WTC11 (cell line): ENCODE data around the gene KCNIP1. TPM values are rescaled to one million over a fixed set of nuclear protein-coding genes. Genes with fewer than 3 reads are reported as not detected.

Source experiments
- ATAC-seq: fragments of 200-7000 bp; cut with Tn5 transposase; 2 replicates; pipeline ENCODE4 v1.10.0; 2021; ENCODE audit warnings: mild to moderate bottlenecking, moderate library complexity
- CTCF ChIA-PET: fragments of 300-600 bp; sonication (Branson Sonifier 250); formaldehyde crosslinking; loops from one replicate; lab custom pipeline; 2021; ENCODE audit warnings: antibody characterized with exemption; lab: Charles Lee
- POLR2A ChIA-PET: fragments of 350-600 bp; sonication (Branson Sonifier 250); formaldehyde crosslinking; loops from one replicate; lab custom pipeline; 2021; ENCODE audit warnings: antibody characterized with exemption; lab: Charles Lee
- DNase-seq: peaks from one replicate; pipeline ENCODE4 v3.0.0; 2021; ENCODE audit warnings: low spot score
- H3K27ac Mint-ChIP-seq: 2 replicates; pipeline ENCODE4 v1.8.0; 2021; ENCODE audit warnings: mixed read lengths
- H3K27me3 Mint-ChIP-seq: 2 replicates; pipeline ENCODE4 v1.8.0; 2021; ENCODE audit warnings: low read depth, mild to moderate bottlenecking, moderate library complexity, mixed read lengths
- H3K36me3 Mint-ChIP-seq: 2 replicates; pipeline ENCODE4 v1.8.0; 2021; ENCODE audit warnings: mixed read lengths
- H3K4me1 Mint-ChIP-seq: 2 replicates; pipeline ENCODE4 v1.8.0; 2022; ENCODE audit warnings: mixed read lengths
- H3K4me3 Mint-ChIP-seq: 2 replicates; pipeline ENCODE4 v1.8.0; 2021; ENCODE audit warnings: mild to moderate bottlenecking, moderate library complexity, mixed read lengths
- H3K9me3 Mint-ChIP-seq: 2 replicates; pipeline ENCODE4 v1.8.0; 2021; ENCODE audit warnings: mixed read lengths
- AR ChIP-seq: fragments of 250-450 bp; sonication (Bioruptor Pico); IDR thresholded peaks from 2 replicates; pipeline ENCODE4 v1.9.0; 2021; ENCODE audit warnings: mild to moderate bottlenecking
- ATF1 ChIP-seq: sonication (generic); formaldehyde crosslinking; IDR thresholded peaks from 2 replicates; pipeline ENCODE4 v1.8.1; 2023; ENCODE audit warnings: mild to moderate bottlenecking, moderate library complexity, missing genetic modification reagents
- ATF2 ChIP-seq: sonication (generic); formaldehyde crosslinking; IDR thresholded peaks from 2 replicates; pipeline ENCODE4 v1.8.1; 2022; ENCODE audit warnings: low read depth, missing genetic modification reagents, borderline replicate concordance
- ATF6 ChIP-seq: sonication (generic); formaldehyde crosslinking; IDR thresholded peaks from 2 replicates; pipeline ENCODE4 v1.8.1; 2023; ENCODE audit warnings: mild to moderate bottlenecking, missing genetic modification reagents
- CTCF ChIP-seq: fragments of 200-600 bp; IDR thresholded peaks from 2 replicates; pipeline ENCODE4 v1.8.0; 2022; ENCODE audit warnings: antibody characterized with exemption
- ETV6 ChIP-seq: sonication (generic); formaldehyde crosslinking; IDR thresholded peaks from 2 replicates; pipeline ENCODE4 v1.8.1; 2022; ENCODE audit warnings: mild to moderate bottlenecking, missing genetic modification reagents
- FOXK1 ChIP-seq: sonication (generic); formaldehyde crosslinking; IDR thresholded peaks from 2 replicates; pipeline ENCODE4 v1.8.0; 2022; ENCODE audit warnings: mild to moderate bottlenecking, moderate library complexity, missing genetic modification reagents
- GABPB1 ChIP-seq: sonication (generic); formaldehyde crosslinking; IDR thresholded peaks from 2 replicates; pipeline ENCODE4 v1.8.1; 2023; ENCODE audit warnings: mild to moderate bottlenecking, missing genetic modification reagents
- IRF1 ChIP-seq: sonication (generic); formaldehyde crosslinking; IDR thresholded peaks from 2 replicates; pipeline ENCODE4 v1.8.0; 2023; ENCODE audit warnings: missing genetic modification reagents
- MAX ChIP-seq: sonication (generic); formaldehyde crosslinking; IDR thresholded peaks from 2 replicates; pipeline ENCODE4 v1.8.0; 2022; ENCODE audit warnings: mild to moderate bottlenecking, missing genetic modification reagents
- MXD4 ChIP-seq: fragments of 250-450 bp; sonication (Bioruptor Pico); IDR thresholded peaks from 2 replicates; pipeline ENCODE4 v1.8.0; 2021; ENCODE audit warnings: mild to moderate bottlenecking, moderate library complexity, borderline replicate concordance
- NR3C1 ChIP-seq: sonication (generic); formaldehyde crosslinking; conservative IDR thresholded peaks from 2 replicates; pipeline ENCODE4 v1.8.1; 2023; ENCODE audit warnings: low read depth, mild to moderate bottlenecking, missing genetic modification reagents
- OVOL2 ChIP-seq: fragments of 250-450 bp; sonication (Bioruptor Pico); IDR thresholded peaks from 2 replicates; pipeline ENCODE4 v1.9.0; 2021; ENCODE audit warnings: mild to moderate bottlenecking, borderline replicate concordance
- RELA ChIP-seq: sonication (generic); formaldehyde crosslinking; IDR thresholded peaks from 2 replicates; pipeline ENCODE4 v1.8.1; 2022; ENCODE audit warnings: missing genetic modification reagents, mild to moderate bottlenecking, borderline replicate concordance
- SMAD4 ChIP-seq: sonication (generic); formaldehyde crosslinking; IDR thresholded peaks from 2 replicates; pipeline ENCODE4 v1.8.0; 2022; ENCODE audit warnings: mild to moderate bottlenecking, missing genetic modification reagents
- SP1 ChIP-seq: sonication (generic); formaldehyde crosslinking; conservative IDR thresholded peaks from 2 replicates; pipeline ENCODE4 v1.8.1; 2022; ENCODE audit warnings: missing genetic modification reagents
- ZBTB43 ChIP-seq: sonication (generic); formaldehyde crosslinking; IDR thresholded peaks from 2 replicates; pipeline ENCODE4 v1.8.1; 2023; ENCODE audit warnings: mild to moderate bottlenecking, missing genetic modification reagents
- ZNF121 ChIP-seq: sonication (generic); formaldehyde crosslinking; IDR thresholded peaks from 2 replicates; pipeline ENCODE4 v1.8.0; 2023; ENCODE audit warnings: missing genetic modification reagents
- ZNF281 ChIP-seq: sonication (generic); formaldehyde crosslinking; IDR thresholded peaks from 2 replicates; pipeline ENCODE4 v1.8.0; 2023; ENCODE audit warnings: mild to moderate bottlenecking, missing genetic modification reagents
- ZNF317 ChIP-seq: sonication (generic); formaldehyde crosslinking; IDR thresholded peaks from 2 replicates; pipeline ENCODE4 v1.8.1; 2023; ENCODE audit warnings: low read depth, mild to moderate bottlenecking, moderate library complexity, missing genetic modification reagents, borderline replicate concordance
- ZNF671 ChIP-seq: fragments of 250-450 bp; sonication (Bioruptor Pico); IDR thresholded peaks from 2 replicates; pipeline ENCODE4 v1.8.0; 2021; ENCODE audit warnings: mild to moderate bottlenecking
- total RNA-seq: library from RNA; stranded (reverse); gene quantifications from 3 replicates; pipeline ENCODE4 v1.2.3, GENCODE V29; 2021

KCNIP1 gene
- total RNA-seq, 1 experiment from 2014 or later = 0.59 TPM

GRCh38 chr5:170590566-170590965, 86.7 kb downstream of the KCNIP1 start:
- CTCF ChIA-PET = no interaction called here
- POLR2A ChIA-PET = no interaction called here
- ATAC-seq = no peak
- no peak for TF ChIP-seq OVOL2 (CRISPR knock-in tag)
- no peak for TF ChIP-seq GABPB1 (CRISPR knock-in tag)
- TF ChIP-seq MAX (CRISPR knock-in tag) = no peak
- no peak for TF ChIP-seq SP1 (CRISPR knock-in tag)
- TF ChIP-seq ZNF281 (CRISPR knock-in tag) = no peak
- no peak for TF ChIP-seq IRF1
- DNase-seq = no peak
- Mint-ChIP-seq H3K4me3 (no peak overlapping the region), H3K4me1 (no peaks in the 10 kb centered on the region), H3K27ac (no peak overlapping the region), H3K9me3 (peaks cover 9% of the 10 kb centered on the region), H3K27me3 (no peaks in the 10 kb centered on the region), H3K36me3 (no peaks in the 10 kb centered on the region)

- Mint-ChIP-seq H3K4me1 (no peaks in the 10 kb centered on the region), H3K9me3 (peaks cover 9% of the 10 kb centered on the region), H3K27ac (no peak overlapping the region), H3K4me3 (no peak overlapping the region), H3K27me3 (no peaks in the 10 kb centered on the region), H3K36me3 (no peaks in the 10 kb centered on the region)
- POLR2A ChIA-PET = no interaction called here
- no peak for ATAC-seq
- CTCF ChIA-PET = no interaction called here
- no peak for DNase-seq
- no peak for TF ChIP-seq ZNF671 (CRISPR knock-in tag)
- TF ChIP-seq ATF6 (CRISPR knock-in tag) = no peak
- no peak for TF ChIP-seq ZNF317 (CRISPR knock-in tag)
- TF ChIP-seq CTCF = no peak
- TF ChIP-seq AR (CRISPR knock-in tag) = no peak
- TF ChIP-seq NR3C1 (CRISPR knock-in tag) = no peak
- no peak for TF ChIP-seq SMAD4 (CRISPR knock-in tag)
- TF ChIP-seq ATF1 (CRISPR knock-in tag) = no peak
- TF ChIP-seq ZBTB43 = no peak
- no peak for TF ChIP-seq RELA (CRISPR knock-in tag)
- no peak for TF ChIP-seq MXD4 (CRISPR knock-in tag)
- TF ChIP-seq FOXK1 = no peak
- no peak for TF ChIP-seq OVOL2 (CRISPR knock-in tag)
- no peak for TF ChIP-seq ATF2
- no peak for TF ChIP-seq ZNF121
- no peak for TF ChIP-seq MAX (CRISPR knock-in tag)
- no peak for TF ChIP-seq ETV6 (CRISPR knock-in tag)
Observed at GRCh38 chr5:170591054-170591453, 87.2 kb downstream of the KCNIP1 start.
